IPS-NIHi11 (cell line): Measurements from ENCODE around the gene PHETA1.

Experiments
- DNase-seq: peaks from one replicate; pipeline ENCODE4 v3.0.0; 2012; ENCODE audit warnings: mixed read lengths, low spot score

Gene PHETA1

GRCh38 chr12:111369496-111370220 is 763 bp upstream of the PHETA1 start:
- DNase-seq, result no peak

GRCh38 chr12:111368291-111368787 is 556 bp downstream of the PHETA1 start:
- DNase-seq, result no peak

GRCh38 chr12:111367661-111368221 is 1.2 kb downstream of the PHETA1 start:
- no peak for DNase-seq

GRCh38 chr12:111366583-111366982 is 2.3 kb downstream of the PHETA1 start:
- DNase-seq, result no peak

GRCh38 chr12:111366075-111366474 is 2.8 kb downstream of the PHETA1 start:
- DNase-seq, result no peak

- no peak for DNase-seq
These were observed 5.3 kb downstream of the PHETA1 start for GRCh38 chr12:111363578-111363977.

- no peak for DNase-seq
These were observed 6.0 kb downstream of the PHETA1 start for GRCh38 chr12:111362687-111363475.

- DNase-seq, result no peak
These were observed 6.9 kb downstream of the PHETA1 start for GRCh38 chr12:111361717-111362576.

- DNase-seq, result no peak
These were observed 7.7 kb downstream of the PHETA1 start for GRCh38 chr12:111361073-111361716.

GRCh38 chr12:111360325-111360930 is 8.5 kb downstream of the PHETA1 start:
- no peak for DNase-seq

- no peak for DNase-seq
These were observed 9.0 kb downstream of the PHETA1 start for GRCh38 chr12:111359914-111360276.

GRCh38 chr12:111359231-111359913 is 9.5 kb downstream of the PHETA1 start:
- DNase-seq, result no peak

GRCh38 chr12:111355201-111355925 is 13.5 kb downstream of the PHETA1 start:
- no peak for DNase-seq

GRCh38 chr12:111354511-111354910 is 14.4 kb downstream of the PHETA1 start:
- no peak for DNase-seq

GRCh38 chr12:111353603-111354295 is 15.1 kb downstream of the PHETA1 start:
- peak; percentile 70 for DNase-seq

- DNase-seq, result no peak
These were observed 15.9 kb downstream of the PHETA1 start for GRCh38 chr12:111353026-111353425.

- no peak for DNase-seq
These were observed 16.4 kb downstream of the PHETA1 start for GRCh38 chr12:111352296-111352993.

GRCh38 chr12:111351026-111351425 is 17.9 kb downstream of the PHETA1 start:
- DNase-seq, result no peak
